ENCODE measurements around the gene HPCA. TPM values are rescaled to one million over a fixed set of nuclear protein-coding genes. Genes with fewer than 3 reads are reported as not detected.

HPCA gene
- total RNA-seq, 2 donors from 2014 or later, result not detected

DNA sequence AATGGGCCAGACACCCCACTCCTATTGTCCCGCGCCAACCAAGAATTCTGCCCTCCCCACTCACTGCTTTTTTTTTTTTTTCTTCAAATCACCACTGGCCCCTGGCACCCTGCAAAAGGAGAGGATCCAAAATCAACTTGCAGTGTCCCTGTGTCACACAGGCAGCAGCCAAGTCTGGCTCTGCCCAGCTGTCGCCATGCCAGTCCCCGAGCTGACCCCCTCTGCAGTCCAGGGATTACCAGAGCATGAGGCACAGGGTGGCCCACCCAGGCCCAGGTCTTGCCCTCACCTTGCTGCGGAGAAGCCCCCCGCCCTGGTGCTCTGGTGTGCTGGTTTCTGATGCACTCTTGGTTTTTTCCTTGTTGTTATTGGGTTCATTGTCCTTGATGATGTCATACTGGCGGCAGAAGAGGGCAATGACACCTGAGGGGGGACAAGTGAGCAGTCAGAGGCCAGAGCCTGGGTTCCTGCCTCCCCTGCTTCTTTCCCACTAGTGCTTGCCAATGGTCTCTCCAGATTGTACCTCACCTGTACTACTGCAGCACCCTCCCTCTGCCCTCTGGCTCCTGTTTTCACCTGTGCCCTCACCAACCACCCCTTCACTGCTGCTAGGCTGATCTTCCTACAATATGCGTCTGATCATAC is 21.8 kb upstream of the HPCA start:
- DNase-seq (ENCODE audit: low spot score) (no peak), ATAC-seq (ENCODE audit: insufficient number of reproducible peaks, low FRiP score, low read depth) (no peak)
- peaks cover 41 to 87% of the 10 kb centered on the region in 2 donors for H3K4me1 ChIP-seq (ENCODE audit: control insufficient read depth in 1 of 2, low read depth in 2 of 2)
- H3K9me3 ChIP-seq, result no peaks in the 10 kb centered on the region
- no peak overlapping the region for H3K4me3 ChIP-seq
- peak overlapping the region; percentile 72 to 89 for H3K27ac ChIP-seq
- H3K27me3 ChIP-seq (replicated peaks; ENCODE audit: insufficient read depth), result no peaks in the 10 kb centered on the region
- no peaks in the 10 kb centered on the region for H3K36me3 ChIP-seq
- no peak for TF ChIP-seq CTCF (IDR thresholded peaks at IDR 0.05)

GRCh38 chr1:32865639-32866405 is 20.5 kb upstream of the HPCA start:
- H3K4me1 ChIP-seq (ENCODE audit: control insufficient read depth in 1 of 2, low read depth in 2 of 2), result peaks cover 43 to 86% of the 10 kb centered on the region in 2 donors
- peak overlapping the region; percentile 72 to 89 for H3K27ac ChIP-seq
- peak; percentile 13 for TF ChIP-seq CTCF (IDR thresholded peaks at IDR 0.05)
- peak overlapping the region; percentile 27 for H3K4me3 ChIP-seq
- H3K36me3 ChIP-seq, result no peaks in the 10 kb centered on the region
- H3K27me3 ChIP-seq (replicated peaks; ENCODE audit: insufficient read depth), result no peaks in the 10 kb centered on the region
- no peaks in the 10 kb centered on the region for H3K9me3 ChIP-seq
- ATAC-seq (ENCODE audit: insufficient number of reproducible peaks, low FRiP score, low read depth) (no peak), DNase-seq (ENCODE audit: low spot score) (no peak)

- Histone ChIP-seq H3K27ac (peak overlapping the region; percentile 59 to 72), H3K27me3 (replicated peaks; ENCODE audit: insufficient read depth) (no peaks in the 10 kb centered on the region), H3K36me3 (no peaks in the 10 kb centered on the region), H3K4me3 (no peak overlapping the region), H3K4me1 (ENCODE audit: control insufficient read depth in 1 of 2, low read depth in 2 of 2) (peaks cover 32 to 85% of the 10 kb centered on the region in 2 donors), H3K9me3 (no peaks in the 10 kb centered on the region)
- DNase-seq (ENCODE audit: low spot score) (no peak), ATAC-seq (ENCODE audit: insufficient number of reproducible peaks, low FRiP score, low read depth) (no peak)
- no peak for TF ChIP-seq CTCF (IDR thresholded peaks at IDR 0.05)
Measured at GRCh38 chr1:32867151-32867550, 19.1 kb upstream of the HPCA start.

GRCh38 chr1:32867671-32868070 is 18.6 kb upstream of the HPCA start:
- Histone ChIP-seq H3K27ac (peak overlapping the region in 1 of 2 donors; percentile 59), H3K9me3 (no peaks in the 10 kb centered on the region), H3K27me3 (replicated peaks; ENCODE audit: insufficient read depth) (no peaks in the 10 kb centered on the region), H3K4me1 (ENCODE audit: control insufficient read depth in 1 of 2, low read depth in 2 of 2) (peaks cover 30 to 80% of the 10 kb centered on the region in 2 donors), H3K4me3 (no peak overlapping the region), H3K36me3 (no peaks in the 10 kb centered on the region)
- no peak for TF ChIP-seq CTCF (IDR thresholded peaks at IDR 0.05)
- ATAC-seq (ENCODE audit: insufficient number of reproducible peaks, low FRiP score, low read depth) (no peak), DNase-seq (ENCODE audit: low spot score) (no peak)

DNA sequence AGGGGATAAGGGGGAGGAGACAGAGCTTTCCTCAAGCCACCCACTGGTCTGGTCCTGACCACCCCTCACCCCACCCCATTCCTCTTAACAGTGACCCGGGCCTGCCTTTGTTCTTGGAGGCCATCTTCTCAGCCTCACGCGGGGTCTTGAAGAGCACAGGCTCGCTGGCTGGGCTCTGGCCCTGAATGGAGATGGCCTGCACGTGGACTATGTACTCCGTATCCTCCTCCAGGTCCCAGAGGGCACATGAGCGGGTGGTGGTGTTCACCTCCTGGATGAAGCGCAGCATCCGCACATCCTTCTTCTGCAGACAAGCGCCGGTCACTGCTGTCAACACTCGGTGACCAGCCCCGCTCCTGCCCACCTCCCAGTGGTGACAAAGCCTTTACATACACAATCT is 18.2 kb upstream of the HPCA start:
- Histone ChIP-seq H3K27me3 (replicated peaks; ENCODE audit: insufficient read depth) (no peaks in the 10 kb centered on the region), H3K9me3 (no peaks in the 10 kb centered on the region), H3K4me1 (ENCODE audit: control insufficient read depth in 1 of 2, low read depth in 2 of 2) (peaks cover 30 to 76% of the 10 kb centered on the region in 2 donors), H3K36me3 (no peaks in the 10 kb centered on the region), H3K4me3 (no peak overlapping the region), H3K27ac (peak overlapping the region in 1 of 2 donors; percentile 53)
- no peak for TF ChIP-seq CTCF (IDR thresholded peaks at IDR 0.05)
- ATAC-seq (ENCODE audit: insufficient number of reproducible peaks, low FRiP score, low read depth) (no peak), DNase-seq (ENCODE audit: low spot score) (no peak)

Data from thoracic aorta (tissue), 2 donors.